ENCODE results near the gene TANC1.

Gene TANC1

DNA sequence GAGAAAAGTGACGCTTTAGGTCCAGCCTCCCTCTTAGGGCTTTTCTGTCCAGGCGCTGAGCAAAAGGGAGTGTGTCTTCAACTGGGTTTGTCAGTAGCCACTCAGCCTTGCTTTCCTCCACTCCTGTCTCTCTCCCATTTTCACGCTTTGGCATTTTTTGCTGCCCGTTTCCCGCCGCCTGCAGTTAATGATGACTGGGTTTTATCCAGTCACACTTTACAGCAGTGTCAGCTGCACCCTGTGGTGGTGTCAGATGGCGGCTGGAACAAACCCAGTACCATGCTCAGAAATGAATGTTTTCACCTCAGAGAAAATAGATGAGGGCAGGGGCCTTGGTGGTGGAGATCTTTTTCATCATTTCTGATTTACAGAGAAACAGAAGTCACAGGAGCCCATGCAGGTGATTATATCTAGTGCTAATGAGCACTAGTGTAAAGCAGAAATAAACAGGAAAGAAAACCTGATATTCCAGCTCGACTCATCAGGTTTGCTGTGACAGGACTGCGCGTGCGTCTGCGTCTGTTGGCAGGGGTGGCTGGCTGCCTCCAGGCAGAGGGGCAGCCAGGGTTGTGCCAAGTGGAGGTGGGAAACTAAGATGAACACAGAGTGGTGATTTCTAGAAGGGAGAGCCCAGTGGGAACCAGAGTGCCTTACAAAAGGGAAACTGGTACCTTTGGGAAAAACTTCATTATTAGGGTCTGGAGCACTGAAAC, 139.9 kb downstream of the TANC1 start:
- TF ChIP-seq, protein P1, sequence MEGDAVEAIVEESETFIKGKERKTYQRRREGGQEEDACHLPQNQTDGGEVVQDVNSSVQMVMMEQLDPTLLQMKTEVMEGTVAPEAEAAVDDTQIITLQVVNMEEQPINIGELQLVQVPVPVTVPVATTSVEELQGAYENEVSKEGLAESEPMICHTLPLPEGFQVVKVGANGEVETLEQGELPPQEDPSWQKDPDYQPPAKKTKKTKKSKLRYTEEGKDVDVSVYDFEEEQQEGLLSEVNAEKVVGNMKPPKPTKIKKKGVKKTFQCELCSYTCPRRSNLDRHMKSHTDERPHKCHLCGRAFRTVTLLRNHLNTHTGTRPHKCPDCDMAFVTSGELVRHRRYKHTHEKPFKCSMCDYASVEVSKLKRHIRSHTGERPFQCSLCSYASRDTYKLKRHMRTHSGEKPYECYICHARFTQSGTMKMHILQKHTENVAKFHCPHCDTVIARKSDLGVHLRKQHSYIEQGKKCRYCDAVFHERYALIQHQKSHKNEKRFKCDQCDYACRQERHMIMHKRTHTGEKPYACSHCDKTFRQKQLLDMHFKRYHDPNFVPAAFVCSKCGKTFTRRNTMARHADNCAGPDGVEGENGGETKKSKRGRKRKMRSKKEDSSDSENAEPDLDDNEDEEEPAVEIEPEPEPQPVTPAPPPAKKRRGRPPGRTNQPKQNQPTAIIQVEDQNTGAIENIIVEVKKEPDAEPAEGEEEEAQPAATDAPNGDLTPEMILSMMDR (IDR thresholded peaks at IDR 0.05; ENCODE audit: low read depth, low read length, missing control alignments) = no peak
- no peak for DNase-seq (ENCODE audit: low read depth)

GRCh38 chr2:159109517-159109916, 141.1 kb downstream of the TANC1 start:
- no peak overlapping the region for H3K4me3 ChIP-seq (ENCODE audit: low read depth, low read length)
- TF ChIP-seq, protein P1 (IDR thresholded peaks at IDR 0.05; ENCODE audit: low read depth, low read length, missing control alignments) = no peak

More for the DNA sequence above, 139.9 kb downstream of the TANC1 start:
- H3K4me3 ChIP-seq (ENCODE audit: low read depth, low read length) = no peak overlapping the region

GRCh38 chr2:159110784-159111183, 142.3 kb downstream of the TANC1 start:
- TF ChIP-seq, protein P1 (IDR thresholded peaks at IDR 0.05; ENCODE audit: low read depth, low read length, missing control alignments) = no peak
- no peak for DNase-seq (ENCODE audit: low read depth)
- H3K4me3 ChIP-seq (ENCODE audit: low read depth, low read length) = no peak overlapping the region

More at GRCh38 chr2:159109517-159109916, 141.1 kb downstream of the TANC1 start:
- no peak for DNase-seq (ENCODE audit: low read depth)

- DNase-seq (ENCODE audit: low read depth) = no peak
- TF ChIP-seq, protein P1 (IDR thresholded peaks at IDR 0.05; ENCODE audit: low read depth, low read length, missing control alignments) = no peak
Measured at GRCh38 chr2:159111346-159111927, 143.0 kb downstream of the TANC1 start.

GRCh38 chr2:159114835-159115234, 146.4 kb downstream of the TANC1 start:
- DNase-seq (ENCODE audit: low read depth) = no peak
- no peak overlapping the region for H3K4me3 ChIP-seq (ENCODE audit: low read depth, low read length)
- TF ChIP-seq, protein P1 (IDR thresholded peaks at IDR 0.05; ENCODE audit: low read depth, low read length, missing control alignments) = no peak

More at GRCh38 chr2:159111346-159111927, 143.0 kb downstream of the TANC1 start:
- H3K4me3 ChIP-seq (ENCODE audit: low read depth, low read length) = no peak overlapping the region

GRCh38 chr2:159116922-159117321, 148.5 kb downstream of the TANC1 start:
- TF ChIP-seq, protein P1 (IDR thresholded peaks at IDR 0.05; ENCODE audit: low read depth, low read length, missing control alignments) = no peak
- DNase-seq (ENCODE audit: low read depth) = no peak
- no peak overlapping the region for H3K4me3 ChIP-seq (ENCODE audit: low read depth, low read length)

Measured in GM12864 (cell line).